GM12878 (cell line): ENCODE data around the gene AAR2.

Source experiments
- DPF2 ChIP-seq: fragments of 450-650 bp; IDR thresholded peaks from 2 replicates; pipeline ENCODE4 v1.6.1; 2017; ENCODE audit warnings: mild to moderate bottlenecking
- PML ChIP-seq: IDR thresholded peaks from 2 replicates; pipeline ENCODE4 v1.6.1; 2012; ENCODE audit warnings: low read length, inconsistent platforms
- RFX5 ChIP-seq: IDR thresholded peaks from 2 replicates; pipeline ENCODE4 v1.6.1; 2011; ENCODE audit warnings: low read depth, low read length, improper control_type of control experiment
- SUZ12 ChIP-seq: fragments of 200-600 bp; sonication (generic); IDR thresholded peaks from one replicate; pipeline ENCODE4 v1.6.1; 2018; ENCODE audit warnings: antibody characterized with exemption, mild to moderate bottlenecking; ENCODE audit not compliant: unreplicated experiment

DNA sequence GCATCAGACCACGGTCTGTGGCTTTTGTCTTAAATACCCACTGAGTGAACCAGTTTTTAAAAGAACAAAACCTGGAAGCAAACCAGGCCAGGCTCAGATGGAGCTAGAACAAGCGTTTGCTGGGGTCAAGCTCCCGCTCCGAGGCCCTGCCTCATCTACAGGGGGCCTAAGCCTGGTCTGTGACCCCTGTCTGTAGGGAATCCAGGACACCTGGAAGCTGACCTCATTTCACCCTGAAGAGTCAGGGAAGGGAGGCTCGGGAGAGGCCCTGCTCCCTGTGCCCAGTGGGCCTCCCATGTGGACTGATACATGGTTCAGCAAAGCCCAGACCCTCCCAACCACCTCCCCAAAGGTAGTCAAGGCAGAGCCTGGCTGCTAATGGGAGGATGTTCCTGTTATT, 43.1 kb downstream of the AAR2 start:
- TF ChIP-seq SUZ12 (no peak), DPF2 (no peak), RFX5 (no peak), PML (no peak)
